ENCODE results near the gene KLHDC4. TPM values are rescaled to one million over a fixed set of nuclear protein-coding genes. Genes with fewer than 3 reads are reported as not detected.

KLHDC4 gene
- total RNA-seq, 1 experiment from 2014 or later: 117 TPM

- Mint-ChIP-seq H3K27ac (ENCODE audit: unreplicated experiment) (peak overlapping the region; percentile 82), H3K27me3 (ENCODE audit: insufficient read depth, unreplicated experiment) (no peaks in the 10 kb centered on the region), H3K36me3 (ENCODE audit: insufficient read depth, unreplicated experiment) (peaks cover 18% of the 10 kb centered on the region), H3K4me3 (ENCODE audit: unreplicated experiment) (peak overlapping the region; percentile 14), H3K4me1 (ENCODE audit: low read depth, unreplicated experiment) (peaks cover 48% of the 10 kb centered on the region), H3K9me3 (ENCODE audit: unreplicated experiment) (no peaks in the 10 kb centered on the region)
- Histone ChIP-seq H3K4me1 (peaks cover 70% of the 10 kb centered on the region), H3K4me3 (ENCODE audit: low read depth, low read length) (no peak overlapping the region), H3K9me3 (no peaks in the 10 kb centered on the region), H3K27me3 (replicated peaks; ENCODE audit: control insufficient read depth, insufficient read depth, low read length) (no peaks in the 10 kb centered on the region), H3K36me3 (ENCODE audit: control insufficient read depth, insufficient read depth, low read length) (no peaks in the 10 kb centered on the region)
- ChIA-PET POLR2A (interaction anchor here (2.1 kb wide), 1 partner anchor 86 kb away, joined by 7 read pairs; no protein-coding TSS in a partner anchor), CTCF (interaction anchor here (1.1 kb wide), 1 partner anchor 401 kb away, joined by 3 read pairs; no protein-coding TSS in a partner anchor)
- BruUV-seq (replicated peaks): no TSS peak
- peak; percentile 69 to 84 for DNase-seq
- no peak for TF ChIP-seq CTCF (IDR thresholded peaks at IDR 0.05; ENCODE audit: insufficient read depth in 1 of 2, low read depth in 1 of 2, low read length in 1 of 2, severe bottlenecking in 1 of 2, unreplicated experiment in 1 of 2)
- intact Hi-C loops (cut with micrococcal nuclease; ENCODE audit: unreplicated experiment): no loop called here
These were observed 19.0 kb upstream of the KLHDC4 start for GRCh38 chr16:87784812-87785211.

- Mint-ChIP-seq H3K27me3 (ENCODE audit: insufficient read depth, unreplicated experiment) (no peaks in the 10 kb centered on the region), H3K9me3 (ENCODE audit: unreplicated experiment) (no peaks in the 10 kb centered on the region), H3K27ac (ENCODE audit: unreplicated experiment) (no peak overlapping the region), H3K4me3 (ENCODE audit: unreplicated experiment) (no peak overlapping the region), H3K4me1 (ENCODE audit: low read depth, unreplicated experiment) (peaks cover 40% of the 10 kb centered on the region), H3K36me3 (ENCODE audit: insufficient read depth, unreplicated experiment) (peaks cover 30% of the 10 kb centered on the region)
- TF ChIP-seq CTCF (IDR thresholded peaks at IDR 0.05; ENCODE audit: insufficient read depth in 1 of 2, low read depth in 1 of 2, low read length in 1 of 2, severe bottlenecking in 1 of 2, unreplicated experiment in 1 of 2): no peak
- Histone ChIP-seq H3K27me3 (replicated peaks; ENCODE audit: control insufficient read depth, insufficient read depth, low read length) (no peaks in the 10 kb centered on the region), H3K36me3 (ENCODE audit: control insufficient read depth, insufficient read depth, low read length) (no peaks in the 10 kb centered on the region), H3K9me3 (no peaks in the 10 kb centered on the region), H3K4me1 (peaks cover 57% of the 10 kb centered on the region), H3K4me3 (ENCODE audit: low read depth, low read length) (no peak overlapping the region)
- POLR2A ChIA-PET: interaction anchor here (0.6 to 1.5 kb wide), 2 partner anchors 16 to 164 kb away, joined by 3 to 4 read pairs; partner anchors contain the start of gene KLHDC4
- intact Hi-C loops (cut with micrococcal nuclease; ENCODE audit: unreplicated experiment): no loop called here
- CTCF ChIA-PET: interaction anchor here (0.5 to 4.0 kb wide), 2 partner anchors 89 to 534 kb away, joined by 7 to 80 read pairs; no protein-coding TSS in a partner anchor
- BruUV-seq (replicated peaks): no TSS peak
- DNase-seq: no peak
These were observed 16.2 kb upstream of the KLHDC4 start for GRCh38 chr16:87782033-87782432.

GRCh38 chr16:87780385-87780989 is 14.7 kb upstream of the KLHDC4 start:
- ChIA-PET CTCF (interaction anchor here (0.5 to 4.0 kb wide), 4 partner anchors 9 to 169 kb away, joined by 4 to 80 read pairs (median 11); no protein-coding TSS in a partner anchor), POLR2A (interaction anchor here (1.5 to 2.7 kb wide), 2 partner anchors 15 to 90 kb away, joined by 4 to 54 read pairs; partner anchors contain the start of genes KLHDC4 and SLC7A5)
- no peak for DNase-seq
- no peak for TF ChIP-seq CTCF (IDR thresholded peaks at IDR 0.05; ENCODE audit: insufficient read depth in 1 of 2, low read depth in 1 of 2, low read length in 1 of 2, severe bottlenecking in 1 of 2, unreplicated experiment in 1 of 2)
- Mint-ChIP-seq H3K36me3 (ENCODE audit: insufficient read depth, unreplicated experiment) (peaks cover 23% of the 10 kb centered on the region), H3K27me3 (ENCODE audit: insufficient read depth, unreplicated experiment) (no peaks in the 10 kb centered on the region), H3K4me3 (ENCODE audit: unreplicated experiment) (no peak overlapping the region), H3K27ac (ENCODE audit: unreplicated experiment) (peak overlapping the region; percentile 84), H3K9me3 (ENCODE audit: unreplicated experiment) (no peaks in the 10 kb centered on the region), H3K4me1 (ENCODE audit: low read depth, unreplicated experiment) (peaks cover 33% of the 10 kb centered on the region)
- Histone ChIP-seq H3K36me3 (ENCODE audit: control insufficient read depth, insufficient read depth, low read length) (no peaks in the 10 kb centered on the region), H3K4me3 (ENCODE audit: low read depth, low read length) (no peak overlapping the region), H3K27me3 (replicated peaks; ENCODE audit: control insufficient read depth, insufficient read depth, low read length) (no peaks in the 10 kb centered on the region), H3K9me3 (no peaks in the 10 kb centered on the region), H3K4me1 (peaks cover 49% of the 10 kb centered on the region)
- BruUV-seq (replicated peaks): no TSS peak
- intact Hi-C loops (cut with micrococcal nuclease; ENCODE audit: unreplicated experiment): no loop called here

Data from Caco-2 (cell line).